GM21529 (cell line): ENCODE results near the gene IQGAP1.
"Not testable (repeated sequence)": the region's sequence is repeated elsewhere in the genome, so short reads cannot be mapped to it uniquely, and the experiment has no call there.

ENCODE experiments used
- ATAC-seq: cut with Tn5 transposase; IDR thresholded peaks from one replicate; pipeline ENCODE4 v1.9.1; 2021; ENCODE audit not compliant: unreplicated experiment

IQGAP1 gene

DNA sequence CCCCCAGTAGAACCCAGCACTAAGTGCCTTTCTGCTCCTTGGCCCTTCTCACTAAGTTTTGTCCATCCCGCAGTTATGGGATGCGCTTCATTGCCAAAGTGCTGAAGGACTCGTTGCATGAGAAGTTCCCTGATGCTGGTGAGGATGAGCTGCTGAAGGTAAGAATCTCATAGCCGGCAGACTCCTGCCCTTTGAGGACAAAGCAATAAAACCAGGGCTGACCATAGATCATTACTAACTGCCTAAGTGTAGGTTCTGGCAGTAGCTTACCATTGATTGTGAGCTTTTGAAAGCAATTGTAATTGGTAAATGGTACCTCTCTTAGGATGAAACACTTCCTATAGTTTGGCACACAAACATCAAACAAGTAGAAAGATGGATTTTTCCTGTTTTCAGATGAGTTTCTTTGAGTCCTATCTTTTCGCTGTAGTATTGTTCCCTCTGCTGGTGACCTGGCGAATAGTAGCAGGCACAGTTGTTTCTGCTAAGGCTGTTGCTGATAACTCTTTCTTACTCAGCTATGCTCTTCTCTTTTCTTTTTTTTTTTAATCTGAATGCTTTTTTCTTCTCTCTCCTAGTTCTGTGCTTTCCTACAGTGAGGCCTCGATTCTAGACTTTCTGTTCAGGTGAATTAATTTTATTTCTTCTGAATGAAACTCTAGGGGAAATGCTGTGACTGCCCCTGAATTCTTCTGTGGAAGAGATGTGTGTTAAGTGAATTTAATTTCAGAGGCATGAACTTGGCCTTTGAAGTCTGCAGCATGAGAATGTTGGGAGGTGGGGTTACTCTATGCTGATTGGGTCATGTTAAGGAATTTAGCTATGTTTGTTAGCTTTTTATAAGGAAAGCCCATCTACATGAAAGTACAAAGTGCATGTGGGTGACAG, 94.3 kb downstream of the IQGAP1 start:
- ATAC-seq: no peak

GRCh38 chr15:90483012-90483307, 94.9 kb downstream of the IQGAP1 start:
- no peak for ATAC-seq

DNA sequence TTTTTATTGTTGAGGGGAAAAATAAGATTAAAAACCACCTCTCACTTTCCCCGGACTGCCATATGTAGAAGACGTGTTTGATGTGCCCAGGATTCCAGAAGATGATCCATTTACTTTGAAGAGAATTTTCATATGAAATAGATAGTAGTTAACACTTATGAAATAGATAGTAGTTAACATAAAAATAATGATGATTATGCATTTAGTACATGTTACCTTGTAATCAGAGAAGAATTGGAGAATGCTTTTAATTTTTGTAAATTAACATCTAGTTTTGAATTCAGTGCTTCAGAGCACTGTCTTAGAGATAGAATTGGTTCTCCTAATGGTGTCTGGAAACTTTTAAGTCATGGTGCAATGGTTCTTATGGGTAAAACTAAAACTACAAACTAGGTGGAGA, 95.6 kb downstream of the IQGAP1 start:
- no peak for ATAC-seq

DNA sequence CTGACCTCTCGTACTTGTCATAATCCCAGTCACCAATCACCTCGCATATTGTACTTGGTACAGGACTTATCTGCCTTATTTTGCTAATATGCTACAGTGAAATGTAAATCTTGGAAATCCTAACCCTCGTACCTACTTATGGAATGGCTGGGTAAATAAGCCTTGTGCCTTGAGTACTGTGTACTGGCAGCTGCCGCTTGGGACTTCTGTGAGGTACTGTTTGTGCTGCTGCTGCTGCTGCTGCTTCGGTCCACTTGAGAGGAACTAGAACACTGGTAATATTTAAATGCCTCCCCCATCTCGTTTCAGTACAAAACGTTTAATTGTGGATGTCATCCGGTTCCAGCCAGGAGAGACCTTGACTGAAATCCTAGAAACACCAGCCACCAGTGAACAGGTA, 99.1 kb downstream of the IQGAP1 start:
- ATAC-seq: no peak

GRCh38 chr15:90489514-90489913, 101.5 kb downstream of the IQGAP1 start:
- no peak for ATAC-seq

GRCh38 chr15:90489944-90490343, 101.9 kb downstream of the IQGAP1 start:
- no peak for ATAC-seq

- ATAC-seq: no peak
Measured at GRCh38 chr15:90493647-90494046, 105.6 kb downstream of the IQGAP1 start.

- no peak for ATAC-seq
Measured at GRCh38 chr15:90495067-90495466, 107.0 kb downstream of the IQGAP1 start.

DNA sequence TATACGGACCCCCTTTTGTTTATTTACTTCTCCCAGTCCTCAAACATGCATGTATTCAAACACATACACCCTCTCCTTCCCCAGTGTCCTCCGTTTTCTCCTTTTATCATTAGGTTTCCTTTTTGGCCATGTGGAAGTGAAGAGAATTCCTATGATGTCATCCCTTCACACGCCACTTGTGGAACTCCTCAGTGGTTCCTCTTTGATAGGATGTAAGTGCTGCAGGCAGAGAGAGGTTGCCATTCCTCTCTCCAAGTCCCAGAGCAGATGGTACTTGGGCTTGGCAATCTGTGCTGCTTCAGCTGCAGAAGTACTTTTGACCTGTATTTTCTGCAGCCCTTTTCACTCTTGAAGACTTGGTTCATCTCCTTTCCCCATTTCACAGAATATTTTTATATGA, 108.7 kb downstream of the IQGAP1 start:
- no peak for ATAC-seq

GRCh38 chr15:90497376-90497775, 109.3 kb downstream of the IQGAP1 start:
- ATAC-seq: no peak

- no peak for ATAC-seq
Measured at GRCh38 chr15:90497912-90498311, 109.9 kb downstream of the IQGAP1 start.

DNA sequence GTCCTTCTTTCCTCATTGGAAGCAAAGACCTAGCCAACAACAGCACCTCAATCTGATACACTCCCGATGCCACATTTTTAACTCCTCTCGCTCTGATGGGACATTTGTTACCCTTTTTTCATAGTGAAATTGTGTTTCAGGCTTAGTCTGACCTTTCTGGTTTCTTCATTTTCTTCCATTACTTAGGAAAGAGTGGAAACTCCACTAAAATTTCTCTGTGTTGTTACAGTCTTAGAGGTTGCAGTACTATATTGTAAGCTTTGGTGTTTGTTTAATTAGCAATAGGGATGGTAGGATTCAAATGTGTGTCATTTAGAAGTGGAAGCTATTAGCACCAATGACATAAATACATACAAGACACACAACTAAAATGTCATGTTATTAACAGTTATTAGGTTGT, 112.1 kb downstream of the IQGAP1 start:
- ATAC-seq: no peak

- no peak for ATAC-seq
Measured at GRCh38 chr15:90501898-90502297, 113.9 kb downstream of the IQGAP1 start.

DNA sequence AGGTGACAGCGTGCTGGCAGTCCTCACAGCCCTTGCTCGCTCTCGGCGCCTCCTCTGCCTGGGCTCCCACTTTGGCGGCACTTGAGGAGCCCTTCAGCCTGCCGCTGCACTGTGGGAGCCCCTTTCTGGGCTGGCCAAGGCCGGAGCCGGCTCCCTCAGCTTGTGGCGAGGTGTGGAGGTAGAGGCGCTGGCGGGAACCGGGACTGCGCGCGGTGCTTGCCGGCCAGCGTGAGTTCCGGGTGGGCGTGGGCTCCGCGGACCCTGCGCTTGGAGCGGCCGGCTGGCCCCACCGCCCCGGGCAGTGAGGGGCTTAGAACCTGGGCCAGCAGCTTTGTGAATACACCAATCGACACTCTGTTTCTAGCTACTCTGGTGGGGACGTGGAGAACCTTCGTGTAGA, 122.7 kb downstream of the IQGAP1 start:
- not testable (repeated sequence) for ATAC-seq

- not testable (repeated sequence) for ATAC-seq
Measured at GRCh38 chr15:90511211-90511618, 123.2 kb downstream of the IQGAP1 start.

DNA sequence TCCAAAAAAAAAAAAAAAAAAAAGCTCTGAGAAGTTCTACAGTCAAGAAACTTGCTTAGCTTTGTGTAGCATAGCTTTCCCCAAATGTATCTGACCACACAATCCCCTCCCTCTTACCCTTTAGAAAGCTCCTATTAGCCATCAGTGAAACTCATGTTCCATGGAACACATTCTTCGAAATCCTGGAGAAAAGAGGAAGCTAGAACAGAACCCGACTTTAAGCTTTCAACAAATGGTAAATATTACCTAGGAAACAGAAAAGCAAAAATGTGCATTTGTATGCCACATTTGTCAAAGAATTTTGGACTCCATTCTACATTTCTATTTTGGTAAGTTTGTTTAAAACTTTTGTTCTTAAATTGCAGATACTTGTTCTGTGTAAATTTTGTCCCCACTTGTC, 124.2 kb downstream of the IQGAP1 start:
- no peak for ATAC-seq

DNA sequence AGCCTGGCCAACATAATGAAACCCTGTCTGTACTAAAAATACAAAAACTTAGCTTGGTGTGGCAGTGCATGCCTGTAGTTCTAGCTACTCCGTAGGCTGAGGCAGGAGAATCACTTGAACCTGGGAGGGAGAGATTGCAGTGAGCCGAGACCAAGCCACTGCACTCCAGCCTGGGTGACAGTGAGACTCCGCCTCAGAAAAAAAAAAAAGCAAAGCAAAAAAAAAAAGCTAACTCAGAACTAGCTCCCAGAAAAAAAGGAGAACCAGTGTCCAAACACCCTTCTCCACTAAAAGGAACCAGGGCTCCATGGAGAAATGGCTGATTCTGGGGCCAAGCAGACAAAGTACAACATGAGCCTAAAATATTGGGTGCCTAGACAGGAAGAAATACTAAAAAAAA, 124.9 kb downstream of the IQGAP1 start:
- ATAC-seq: no peak

DNA sequence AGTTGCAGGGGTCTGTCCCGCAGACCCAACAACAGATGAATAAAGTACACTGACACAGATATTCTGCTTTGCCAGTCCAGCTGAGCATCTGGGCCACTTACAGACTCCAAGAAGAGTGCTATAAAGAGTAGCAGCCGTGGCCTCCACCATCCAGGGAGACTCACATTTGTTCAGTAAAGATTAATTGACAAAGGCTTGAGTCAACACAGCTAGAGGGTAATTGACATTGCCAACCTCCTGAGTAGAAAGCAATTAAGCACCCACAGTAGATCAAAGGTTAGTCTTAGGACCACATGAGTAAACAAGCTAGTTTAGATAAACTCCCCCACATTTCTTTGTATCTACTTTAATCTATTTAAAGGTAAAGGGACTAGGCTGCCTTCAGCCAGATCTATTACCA, 125.4 kb downstream of the IQGAP1 start:
- ATAC-seq: no peak

GRCh38 chr15:90513893-90514292, 125.9 kb downstream of the IQGAP1 start:
- ATAC-seq: not testable (repeated sequence)

DNA sequence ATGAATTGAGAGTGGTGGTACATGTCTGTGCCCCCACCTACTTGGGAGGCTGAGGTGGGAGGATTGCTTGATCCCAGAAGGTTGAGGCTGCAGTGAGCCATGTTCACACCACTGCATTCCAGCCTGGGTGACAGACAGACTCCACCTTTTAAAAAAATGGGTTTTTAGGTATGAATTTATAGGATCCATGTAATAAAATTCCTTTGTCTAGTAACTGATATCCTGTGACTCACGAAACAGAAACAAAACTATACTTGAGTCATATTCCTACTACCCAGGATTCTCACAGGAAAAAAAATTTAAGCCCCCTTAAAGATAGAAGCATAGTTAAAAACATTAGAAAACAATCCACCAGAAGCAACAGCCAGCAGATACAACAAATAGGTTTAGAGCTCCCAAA, 131.6 kb downstream of the IQGAP1 start:
- no peak for ATAC-seq

DNA sequence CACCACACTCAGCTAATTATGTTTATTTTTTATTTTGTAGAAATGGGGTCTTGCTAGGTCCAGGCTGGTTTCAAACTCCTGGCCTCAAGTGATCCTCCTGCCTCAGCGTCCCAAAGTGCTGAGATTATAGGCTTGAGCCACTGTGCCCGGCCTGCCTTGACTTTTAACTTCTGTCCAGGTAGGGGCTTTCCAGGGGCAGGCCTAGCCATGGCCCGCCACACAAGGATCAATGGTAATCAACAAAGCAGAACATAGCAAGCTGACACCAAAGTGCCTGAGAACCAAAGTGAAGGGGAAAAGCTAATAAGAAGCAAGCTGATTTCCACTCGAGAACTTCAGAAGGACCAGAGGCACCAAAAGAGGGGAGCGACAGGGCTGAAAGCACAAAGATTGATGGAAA, 132.3 kb downstream of the IQGAP1 start:
- ATAC-seq: no peak

GRCh38 chr15:90523373-90523772, 135.3 kb downstream of the IQGAP1 start:
- ATAC-seq: no peak
